Measurements from ENCODE around the gene FOXG1.

FOXG1 gene

DNA sequence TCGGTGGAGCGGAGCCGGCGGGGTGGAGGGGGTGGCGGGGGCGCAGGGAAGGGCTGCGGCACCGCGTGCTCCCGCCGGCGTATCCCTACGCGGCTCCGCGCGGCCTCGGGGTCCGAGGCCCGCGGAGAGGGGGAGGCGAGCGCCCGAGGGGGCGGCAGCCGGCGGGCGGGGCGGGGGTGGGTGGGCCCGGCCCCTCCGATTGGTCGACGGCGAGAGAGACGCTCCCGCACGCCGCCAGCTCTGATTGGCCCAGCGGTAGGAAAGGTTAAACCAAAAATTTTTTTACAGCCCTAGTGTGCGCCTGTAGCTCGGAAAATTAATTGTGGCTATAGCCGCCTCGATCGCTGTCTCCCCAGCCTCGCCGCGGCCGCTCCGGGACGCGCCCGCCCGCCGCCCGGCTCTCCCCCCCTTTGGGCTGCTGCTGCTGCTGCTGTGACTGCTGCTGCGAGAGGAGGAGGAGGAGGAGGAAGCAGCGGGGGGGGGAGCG is at the start of gene FOXG1:
TSS of gene FOXG1 (plus strand) at position 319 of the 487 bp plus-strand sequence. CDS start 493 bp downstream, outside the sequence.
- no peak for DNase-seq

DNA sequence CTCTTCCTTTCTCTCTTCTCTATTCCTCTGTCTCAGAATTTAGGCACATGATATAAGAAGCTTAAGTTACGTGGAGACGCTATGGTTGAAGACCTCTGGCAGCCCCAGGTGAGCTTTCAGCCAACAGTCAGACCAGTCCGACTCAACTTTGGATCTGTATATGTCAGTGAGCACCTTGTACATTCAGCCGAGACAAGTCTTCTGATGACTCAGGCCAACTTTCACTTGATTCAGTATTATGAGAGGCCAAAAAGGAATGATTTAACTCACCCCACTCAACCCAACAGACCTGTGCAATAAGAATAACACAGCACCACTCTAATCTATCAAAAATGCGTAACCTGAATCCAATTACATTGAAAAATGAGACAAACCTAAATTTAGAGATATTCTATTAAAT is 47.5 kb upstream of the FOXG1 start:
- no peak for DNase-seq

DNA sequence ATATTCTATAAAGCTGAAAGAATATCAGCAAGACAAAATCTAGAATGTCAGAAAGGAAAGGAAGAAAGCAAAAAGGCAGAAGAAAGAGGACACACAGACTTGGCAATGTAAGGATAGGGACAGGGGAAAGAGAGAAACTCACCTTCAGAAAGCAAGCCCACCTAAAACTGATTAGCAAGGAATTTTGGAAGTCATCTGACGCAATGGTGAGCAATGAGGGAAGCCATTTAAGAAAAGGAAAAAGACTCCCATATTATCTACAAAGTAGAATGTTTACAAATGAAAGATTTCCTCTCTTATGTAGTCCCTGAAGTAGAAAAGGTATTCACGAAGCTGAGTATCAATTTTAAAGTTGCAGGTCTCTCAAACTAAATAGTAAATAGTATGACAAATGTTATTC is 35.2 kb upstream of the FOXG1 start:
- DNase-seq, result no peak

DNA sequence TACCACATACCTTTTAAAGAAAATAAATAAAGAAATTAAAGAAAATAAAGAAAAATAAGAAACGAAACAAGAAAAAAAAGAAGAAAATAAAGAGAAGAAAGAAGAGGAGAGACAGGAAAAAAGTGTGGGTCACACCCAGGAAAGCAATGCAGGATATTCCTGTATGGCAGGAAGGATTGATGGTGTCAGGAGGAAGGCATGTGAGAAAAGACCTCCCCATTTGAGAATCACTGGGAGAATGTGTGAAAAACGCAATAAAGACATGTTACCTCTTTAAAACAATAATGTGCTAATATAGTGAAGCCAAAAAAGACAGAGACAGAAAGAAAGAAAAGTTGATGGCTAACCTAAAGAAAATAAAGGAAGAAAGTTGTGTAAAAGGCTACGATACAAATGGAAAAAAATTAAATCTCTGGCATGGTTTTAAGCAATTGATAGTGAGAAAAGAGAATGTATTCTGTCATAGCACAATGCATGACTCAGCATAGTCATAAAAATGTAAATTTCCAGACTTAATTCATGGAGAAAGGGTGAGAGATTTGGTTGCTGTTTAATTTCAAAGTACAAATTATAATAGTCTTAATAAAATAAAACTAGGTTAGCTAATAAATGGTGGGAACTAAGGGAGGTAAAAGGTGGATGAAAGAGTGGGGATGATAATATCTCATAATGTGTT is 24.3 kb upstream of the FOXG1 start:
- DNase-seq, result no peak

DNA sequence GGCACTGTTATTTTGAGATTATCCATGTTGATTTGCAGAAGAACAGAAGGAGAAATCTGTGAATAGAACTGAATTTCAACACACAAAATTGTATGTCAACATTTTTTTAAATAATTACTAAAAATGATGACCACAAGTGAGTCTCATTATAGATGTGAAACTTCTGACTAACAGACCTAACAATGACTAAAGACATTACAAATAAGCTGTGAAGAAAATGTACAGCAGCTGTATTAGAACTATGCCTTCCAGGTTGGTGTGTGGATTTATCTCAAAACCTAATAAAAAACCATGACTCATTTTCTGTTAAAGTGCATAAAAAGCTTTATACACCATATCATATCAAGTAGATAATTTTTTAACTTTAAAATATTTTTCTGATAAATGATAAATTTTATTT is 22.5 kb upstream of the FOXG1 start:
- no peak for DNase-seq

DNA sequence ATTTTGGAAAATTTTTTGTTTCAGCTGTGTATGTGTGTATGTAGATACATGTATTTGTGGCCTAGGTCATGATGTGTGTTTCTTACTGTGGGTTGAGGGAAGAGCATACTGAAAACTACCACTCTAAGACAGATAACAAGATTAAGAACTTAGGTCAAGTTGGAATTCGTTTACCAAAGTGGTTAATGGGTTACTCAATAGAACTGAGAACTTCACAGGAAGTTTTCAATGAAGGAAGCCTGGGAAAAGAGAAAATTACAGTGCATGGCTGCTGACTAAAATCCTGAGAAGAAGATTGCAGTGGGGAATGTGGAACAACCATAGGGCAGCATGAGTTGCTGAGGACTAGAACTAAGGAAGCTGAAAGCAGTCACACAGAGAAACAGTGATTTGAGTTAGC is 21.4 kb upstream of the FOXG1 start:
- DNase-seq, result no peak

DNA sequence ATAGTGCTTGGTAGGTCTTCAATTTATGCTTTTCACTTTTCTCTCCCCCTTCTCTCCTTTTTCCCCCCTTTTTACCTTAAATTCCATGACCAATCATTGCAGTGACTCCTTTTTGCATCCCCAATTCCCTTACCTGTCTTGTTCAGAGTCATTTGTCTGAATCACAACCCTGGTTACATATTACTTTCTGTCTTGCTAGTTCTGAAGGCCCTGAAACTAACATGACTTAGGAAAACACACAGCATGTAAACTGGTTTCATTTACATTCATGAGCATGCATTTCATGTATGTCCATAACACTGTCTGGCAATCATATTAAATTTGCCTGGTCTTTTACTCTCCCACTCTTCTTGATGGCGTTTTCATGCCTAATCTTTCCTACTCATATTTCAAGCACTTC is 20.3 kb upstream of the FOXG1 start:
- no peak for DNase-seq

DNA sequence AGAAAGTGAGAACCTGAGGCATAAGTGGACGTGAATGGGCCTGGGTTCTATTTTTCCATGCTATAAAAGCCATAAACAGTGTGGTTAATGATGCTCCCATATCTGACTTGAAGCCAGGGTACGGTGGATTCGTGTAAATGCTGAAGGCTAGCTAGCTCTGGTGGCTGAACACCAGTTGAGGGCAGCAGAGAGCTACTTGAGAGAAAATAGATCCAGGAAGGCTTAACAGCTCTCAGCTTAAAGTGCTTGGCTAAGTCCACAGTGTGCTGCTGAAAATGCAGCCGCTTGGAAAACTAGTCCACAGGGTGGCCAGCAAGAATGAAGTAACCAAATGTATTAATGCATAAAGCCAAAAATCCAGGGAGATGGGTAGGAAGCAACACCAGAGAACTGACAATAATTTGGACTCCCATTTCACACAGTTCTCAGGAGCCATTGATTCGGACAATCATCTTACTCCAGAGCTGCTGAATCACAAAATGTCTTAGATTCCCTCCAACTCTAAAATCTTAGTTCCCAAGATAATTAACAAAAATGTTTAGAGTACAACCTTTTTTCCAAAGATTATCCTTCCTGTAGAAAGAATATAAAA is 15.0 kb upstream of the FOXG1 start:
- DNase-seq, result no peak

DNA sequence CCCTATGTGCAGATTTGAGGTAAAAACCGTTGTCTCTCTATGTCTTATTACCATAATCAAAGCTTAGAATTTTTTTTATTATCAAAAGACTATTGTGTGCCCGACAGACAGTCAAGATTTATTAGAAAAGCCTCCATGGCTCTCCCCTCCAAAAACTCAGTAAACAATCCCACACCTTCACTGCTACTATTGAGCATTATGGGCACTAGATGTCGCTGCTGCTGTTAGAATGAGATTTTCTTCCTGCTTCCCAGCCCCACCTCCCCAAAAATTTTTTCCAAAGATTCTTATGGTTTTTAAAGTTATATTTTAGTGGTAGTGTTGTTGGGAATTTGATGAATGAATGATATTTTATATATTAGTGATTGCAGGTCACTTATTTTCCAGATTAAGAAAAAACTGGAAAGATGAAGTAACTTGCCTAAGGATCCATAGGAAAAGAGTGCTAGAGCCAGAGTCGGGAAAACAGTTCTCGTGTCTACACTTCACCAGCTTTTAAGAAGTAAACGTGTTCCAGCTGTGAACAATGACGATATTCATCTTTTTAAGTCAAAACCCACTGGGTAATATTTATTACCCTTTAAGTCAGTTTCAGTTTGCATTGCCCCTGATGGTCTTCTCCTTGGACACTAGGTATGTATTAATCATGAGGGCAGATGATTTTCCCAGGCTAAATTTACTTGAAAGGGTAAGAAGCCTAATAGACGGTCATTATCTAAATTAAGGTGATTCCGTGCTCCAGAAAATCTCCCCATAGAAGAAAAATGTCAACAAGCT is 12.2 kb upstream of the FOXG1 start:
- DNase-seq, result no peak

DNA sequence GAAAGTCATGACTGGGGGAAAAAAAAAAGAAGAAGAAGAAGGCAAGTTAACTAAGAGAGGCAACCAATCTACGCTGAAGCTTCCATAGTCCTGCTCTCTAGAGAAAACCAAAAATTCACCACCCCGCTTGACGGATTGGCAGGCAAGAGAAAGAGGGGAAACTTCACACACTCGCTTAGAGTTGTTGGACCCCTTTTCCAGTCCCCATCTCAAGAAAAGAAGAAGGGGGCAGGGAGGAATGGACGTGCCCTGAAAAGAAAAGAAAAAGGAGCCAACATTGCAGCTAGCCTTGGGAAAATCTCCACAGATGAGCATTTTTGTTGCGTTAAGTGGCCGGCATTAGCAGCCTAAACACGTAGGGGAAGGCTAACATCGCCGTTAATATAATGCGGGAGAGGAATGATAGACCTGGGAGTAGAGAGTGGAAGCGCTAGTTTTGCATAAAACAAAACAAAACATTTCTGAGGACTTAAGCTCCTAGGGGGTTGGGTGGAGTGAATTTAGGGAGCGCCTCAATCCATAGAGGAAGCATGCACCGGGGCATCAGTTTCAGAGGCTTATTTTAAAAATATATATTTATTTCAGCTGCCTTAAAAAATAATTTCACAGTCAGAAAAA is 11.3 kb upstream of the FOXG1 start:
- DNase-seq, result no peak

DNA sequence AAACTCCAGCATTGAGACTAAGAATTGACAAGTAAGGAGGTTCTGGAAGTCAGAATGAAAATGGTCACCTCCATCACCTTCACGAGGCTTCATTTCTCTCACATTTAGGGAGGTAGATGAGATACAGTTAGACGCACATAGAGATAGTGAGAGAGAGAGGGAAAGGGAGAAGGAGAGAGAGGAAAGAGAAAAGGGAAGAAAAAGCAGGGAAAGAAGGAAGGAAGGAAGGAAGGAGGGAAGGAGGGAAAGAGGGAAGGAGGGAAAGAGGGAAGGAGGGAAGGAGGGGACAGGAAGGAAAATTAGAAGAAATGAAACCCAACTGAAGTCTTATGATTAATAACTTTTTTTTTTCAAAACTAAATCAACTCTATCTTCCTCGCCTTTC is 10.7 kb upstream of the FOXG1 start:
- DNase-seq, result no peak

DNA sequence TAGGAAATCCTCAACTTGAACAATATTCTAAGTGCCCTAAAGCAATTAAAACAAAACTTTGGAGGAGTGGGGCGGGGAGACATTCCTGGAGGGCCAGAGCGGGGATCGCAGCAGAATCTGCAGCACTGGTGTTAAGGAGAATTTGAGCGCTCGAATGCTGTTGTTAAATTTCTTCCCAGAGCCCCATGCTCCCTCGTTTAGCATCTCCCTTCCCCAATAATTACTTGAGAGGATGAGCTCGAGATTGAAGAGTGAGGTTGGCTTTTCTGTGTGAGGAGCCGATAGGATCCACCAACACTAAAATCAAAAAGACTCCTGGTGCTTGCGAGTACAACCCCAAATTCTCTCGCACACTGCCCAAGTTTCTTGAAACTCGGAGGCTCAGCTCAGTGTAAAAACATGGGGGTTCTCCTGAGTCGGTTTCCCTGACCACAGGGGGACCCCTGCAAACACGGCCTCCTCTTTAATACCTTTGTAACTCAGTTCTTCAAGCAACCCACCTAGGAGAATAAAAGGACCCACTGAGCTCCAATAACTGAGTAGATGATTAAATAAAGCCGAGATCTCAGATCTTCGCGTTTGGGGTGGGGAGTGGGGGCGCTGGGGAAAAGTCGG is 10.2 kb upstream of the FOXG1 start:
- no peak for DNase-seq

DNA sequence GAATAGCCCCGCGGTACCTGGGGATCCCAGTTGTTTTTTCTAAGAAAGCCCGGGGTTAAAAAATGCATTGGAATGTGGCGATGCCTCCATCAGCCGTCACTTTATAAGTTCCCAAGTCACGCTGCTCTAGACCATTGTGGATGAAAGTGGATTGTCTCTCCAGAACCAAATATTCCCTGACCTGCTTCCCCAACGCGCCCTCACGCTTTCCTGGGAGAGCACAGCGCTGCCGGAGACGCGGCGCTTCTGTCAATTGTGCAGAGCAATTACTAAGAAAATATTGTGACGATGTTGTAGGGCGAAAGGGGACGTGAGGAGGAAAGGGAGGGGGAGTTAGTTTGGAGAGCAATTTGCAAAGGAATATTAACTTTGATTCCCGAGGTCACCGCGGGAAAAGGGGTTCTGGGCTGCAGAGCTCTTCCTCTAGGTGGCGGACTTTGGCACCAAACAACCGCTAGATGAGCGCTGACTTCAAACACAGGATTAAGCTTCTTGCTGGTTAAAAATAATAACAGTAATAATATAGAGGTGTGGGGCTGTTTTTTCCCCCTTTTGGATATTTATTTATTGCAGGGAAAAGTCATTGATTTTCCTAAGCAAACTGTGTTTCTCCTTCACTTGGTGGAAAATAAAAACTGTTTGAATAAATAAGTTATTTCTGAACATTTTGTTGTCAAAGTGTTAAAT is 9.6 kb upstream of the FOXG1 start:
- DNase-seq, result no peak

DNA sequence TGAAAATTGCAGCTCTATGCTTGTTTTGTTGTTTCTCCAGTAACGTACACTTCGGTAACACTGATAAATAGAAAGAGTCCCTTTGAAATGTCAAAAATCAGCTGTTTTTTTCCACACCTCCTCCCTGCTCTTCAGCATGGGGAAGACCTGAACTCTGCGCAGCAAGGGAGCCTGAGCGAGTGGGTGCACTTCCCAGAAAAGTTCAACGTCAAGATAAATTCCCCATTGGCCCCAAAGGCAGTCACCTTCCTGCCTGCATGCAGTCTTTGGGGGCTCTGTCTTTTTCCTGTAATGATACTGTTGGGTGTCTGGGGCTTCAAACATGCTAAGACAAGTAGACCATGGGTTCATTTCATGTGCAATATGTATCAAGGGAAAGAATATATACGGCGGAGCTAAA is 8.8 kb upstream of the FOXG1 start:
- DNase-seq, result no peak

DNA sequence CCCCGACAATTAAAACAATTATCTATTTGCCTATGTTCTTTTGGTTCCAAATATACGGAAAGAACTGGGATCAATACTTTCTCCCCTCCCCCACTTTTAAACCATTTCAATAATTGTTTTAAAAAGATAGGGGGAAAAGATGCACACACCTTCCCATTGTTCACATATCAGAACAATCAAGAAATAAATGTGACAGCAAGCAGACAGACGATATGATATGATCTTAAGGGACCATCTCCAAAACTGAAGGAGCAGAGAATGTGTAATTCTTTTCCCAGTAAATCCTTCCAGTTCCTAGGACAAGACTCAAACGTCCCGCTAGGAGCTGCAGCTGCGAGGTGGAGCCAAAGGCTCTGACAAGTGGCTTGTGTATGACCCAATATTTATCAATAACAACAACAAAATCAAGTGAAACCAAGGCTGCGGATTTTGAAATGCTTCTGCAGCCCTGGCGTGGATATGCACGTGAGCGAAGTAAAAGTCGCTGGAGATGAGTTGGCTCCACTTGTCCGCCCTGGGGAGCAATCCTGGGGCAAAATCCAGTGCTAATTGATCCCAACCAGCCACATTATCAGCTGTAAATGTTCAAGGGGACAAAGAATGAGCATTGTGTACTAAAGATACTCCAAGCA is 8.2 kb upstream of the FOXG1 start:
- no peak for DNase-seq

DNA sequence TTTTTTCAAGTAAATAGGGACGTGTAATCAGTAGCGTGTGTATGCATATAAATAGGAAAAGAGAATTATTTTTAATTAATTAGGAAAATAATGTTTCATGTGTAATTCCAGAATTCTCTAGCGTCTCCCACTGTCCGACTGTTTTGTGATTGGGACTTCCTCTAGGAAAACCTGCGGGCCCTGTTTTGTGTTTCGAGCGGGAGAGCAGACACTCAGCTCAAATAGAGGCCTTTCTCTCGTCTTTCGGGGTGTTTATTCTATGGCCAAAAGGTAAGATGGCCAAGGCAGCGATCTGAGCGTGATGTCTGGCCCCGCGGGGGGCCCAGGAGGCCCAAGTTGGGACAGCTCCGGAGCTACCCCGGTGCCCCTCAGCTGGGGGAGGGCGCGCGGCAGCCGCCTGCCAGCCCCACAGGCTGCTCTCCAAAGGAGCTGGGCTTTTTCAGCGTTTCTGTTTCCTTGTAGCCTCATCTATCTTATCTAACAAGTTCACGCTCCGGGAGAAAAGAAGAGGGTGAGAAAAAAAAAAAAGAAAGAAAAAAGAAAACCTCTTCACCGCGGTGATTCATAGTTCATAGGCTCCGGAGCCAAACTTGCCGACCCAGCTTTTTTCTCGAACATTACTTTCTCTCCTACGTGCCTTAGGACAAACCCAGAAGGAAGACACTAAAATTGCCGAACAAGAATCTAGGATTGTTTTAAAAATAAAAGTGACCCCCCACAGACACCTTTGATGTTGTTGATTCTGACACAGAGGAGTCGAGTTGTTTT is 7.5 kb upstream of the FOXG1 start:
- DNase-seq, result no peak

DNA sequence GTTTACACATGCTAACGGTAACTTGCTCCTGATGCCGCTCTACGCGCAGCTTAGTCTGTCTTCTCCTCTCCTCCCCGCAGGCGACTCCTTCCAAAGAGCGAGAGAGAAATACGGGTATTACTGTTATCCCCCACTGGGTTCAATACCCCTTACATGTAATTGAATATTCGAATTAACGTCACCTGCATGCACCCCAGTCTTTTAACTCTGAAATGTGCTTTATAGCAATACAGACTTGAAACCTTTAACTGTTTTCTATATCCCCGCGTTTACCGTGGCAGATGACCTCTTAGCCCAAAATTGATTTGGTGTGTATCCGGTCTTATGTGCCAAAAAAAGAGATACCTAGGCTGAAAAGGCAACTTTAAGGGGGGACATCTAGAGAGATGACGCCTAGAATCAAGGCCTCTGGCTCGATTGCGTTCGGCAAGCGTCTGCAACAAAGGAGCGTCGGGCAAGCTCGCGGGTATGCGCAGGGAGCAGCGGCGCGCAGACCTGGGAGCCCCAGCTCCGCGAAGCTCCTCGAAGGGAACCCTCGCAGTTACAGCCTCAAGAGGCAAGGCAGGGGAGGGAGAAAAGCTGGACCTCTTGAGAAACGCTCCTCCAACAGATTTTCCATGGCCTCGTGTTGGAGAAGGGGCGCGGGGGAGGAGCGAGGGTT is 6.8 kb upstream of the FOXG1 start:
- no peak for DNase-seq

DNA sequence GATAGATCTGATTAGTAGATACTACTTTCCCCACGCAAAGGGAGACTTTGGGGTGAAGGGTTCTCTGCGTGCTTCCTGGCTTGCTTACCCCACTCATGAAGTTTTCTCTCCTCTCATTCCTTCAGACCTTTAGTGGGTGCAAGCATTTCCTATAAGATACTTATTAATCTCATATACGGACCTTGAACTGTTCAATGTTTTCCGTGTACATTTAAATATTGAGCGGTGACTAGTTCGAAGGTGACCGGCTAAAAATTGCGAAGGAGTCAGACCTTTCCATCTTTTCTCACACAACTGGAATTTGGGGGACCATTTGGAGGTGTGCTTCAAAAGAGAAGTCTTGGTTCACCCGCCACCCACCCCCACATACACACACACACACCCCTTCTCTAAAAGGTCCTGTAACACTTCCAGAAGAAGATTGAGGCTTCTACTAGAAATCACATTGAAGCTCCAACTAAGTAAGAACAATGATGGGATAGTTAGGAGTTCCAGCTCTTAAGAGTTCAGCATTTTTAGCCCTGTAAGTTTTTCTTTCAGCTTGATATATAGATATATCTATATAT is 6.1 kb upstream of the FOXG1 start:
- DNase-seq, result no peak

DNA sequence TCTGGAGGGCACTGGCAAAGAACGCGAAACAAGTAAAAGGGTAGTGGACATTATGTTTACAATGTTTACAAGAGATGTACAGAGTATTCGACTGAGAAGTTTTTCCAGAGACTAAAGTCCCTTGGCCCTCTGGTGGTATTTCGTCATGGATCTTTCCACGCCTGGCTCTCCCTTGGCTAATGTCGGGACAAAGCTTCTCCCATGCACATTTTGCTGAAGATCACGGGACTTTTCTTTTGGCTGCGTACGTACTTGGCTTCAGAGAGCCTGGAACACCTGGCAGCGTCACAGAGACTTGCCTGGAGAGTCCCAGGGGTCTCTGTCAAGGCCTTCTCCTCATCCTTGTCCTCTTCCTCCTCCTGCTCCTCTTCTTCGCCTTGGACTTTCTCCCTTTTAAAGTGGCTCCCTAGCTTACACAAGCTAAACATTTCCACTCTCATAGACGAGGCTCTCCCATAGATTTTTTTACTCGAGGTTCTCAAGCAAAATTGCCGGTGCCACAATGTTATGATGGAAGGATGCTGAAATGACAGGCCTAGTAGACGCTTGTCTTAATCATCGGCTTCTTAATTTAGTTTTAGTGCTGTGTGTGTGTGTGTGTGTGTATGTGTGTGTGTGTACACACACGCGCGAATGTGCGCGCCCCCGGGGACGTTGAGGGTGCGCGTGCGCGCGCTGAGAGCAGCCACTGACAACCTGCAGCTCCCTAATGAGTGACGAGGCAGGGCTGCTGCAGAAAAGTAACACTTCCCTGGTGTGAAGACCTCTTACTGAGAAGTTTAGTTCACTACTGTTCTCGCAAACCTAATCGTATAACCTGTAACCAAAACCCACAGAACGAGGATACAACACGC is 4.9 kb upstream of the FOXG1 start:
- no peak for DNase-seq

Measured in activated CD4-positive, alpha-beta T cell treated with anti-CD3 and anti-CD28 coated beads for 4 hours (primary cell).